ENCODE results near the gene PREX1. TPM values are rescaled to one million over a fixed set of nuclear protein-coding genes. Genes with fewer than 3 reads are reported as not detected.

Gene PREX1
- total and polyA plus RNA-seq, 2 experiments from 2014 or later: 2.4 to 10.3 TPM

DNA sequence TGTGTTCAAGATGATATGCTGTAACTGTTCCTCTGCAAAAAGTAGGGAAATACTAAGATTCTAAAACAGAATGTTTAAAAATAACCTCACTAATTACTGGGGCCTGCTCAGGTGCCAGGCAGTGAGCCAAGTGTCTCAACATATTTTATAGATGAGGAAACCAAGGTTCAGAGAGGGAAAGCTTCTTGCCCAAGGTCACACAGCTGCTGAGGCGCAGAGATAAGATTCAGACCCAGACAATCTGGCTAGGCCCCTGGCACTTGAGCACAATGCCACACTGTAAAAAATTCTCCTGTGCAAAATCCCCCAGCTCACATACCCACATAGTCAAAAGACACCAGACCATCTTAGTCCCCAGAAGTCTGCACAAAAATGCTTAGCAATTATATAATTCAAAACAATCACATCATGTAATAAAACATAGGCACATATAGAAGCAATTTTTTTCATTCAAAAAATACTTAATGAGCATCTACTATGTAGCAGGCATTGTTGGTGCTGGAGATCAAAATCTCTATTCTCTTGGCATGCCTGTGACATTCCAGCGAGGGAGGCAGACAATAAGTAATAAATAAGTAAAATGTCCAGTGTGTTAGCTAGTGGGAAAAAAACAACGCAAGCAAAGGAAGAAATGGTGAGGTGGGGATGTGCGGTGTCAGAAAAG lies 10.3 kb downstream of the PREX1 start:
- Histone ChIP-seq H3K27me3 (ENCODE audit: insufficient read depth) (no peaks in the 10 kb centered on the region), H3K4me2 (no peak overlapping the region), H4K20me1 (replicated peaks; ENCODE audit: insufficient read depth) (peaks cover 6% of the 10 kb centered on the region; the same call in 1 of the 2 replicates), H3F3A (replicated peaks; ENCODE audit: low read depth) (no peaks in the 10 kb centered on the region), H2AFZ (no peak overlapping the region), H3K4me3 (no peak overlapping the region), H3K36me3 (ENCODE audit: insufficient read depth) (no peaks in the 10 kb centered on the region), H3K27ac (ENCODE audit: low read depth) (no peak overlapping the region), H3K79me2 (replicated peaks; ENCODE audit: insufficient read depth) (no peaks in the 10 kb centered on the region), H3K4me1 (ENCODE audit: insufficient read depth) (peaks cover 8% of the 10 kb centered on the region; the same call in 1 of the 2 replicates), H3K9me2 (ENCODE audit: insufficient read depth) (no peaks in the 10 kb centered on the region)
- Mint-ChIP-seq H3K27ac (no peak overlapping the region), H3K4me3 (no peak overlapping the region), H3K4me1 (peaks cover 29% of the 10 kb centered on the region), H3K36me3 (ENCODE audit: low read depth) (no peaks in the 10 kb centered on the region), H3K27me3 (ENCODE audit: insufficient read depth, low read depth, poor library complexity) (peaks cover 5% of the 10 kb centered on the region), H3K9me3 (no peaks in the 10 kb centered on the region)
- TF ChIP-seq CTCF (conservative IDR thresholded peaks at IDR 0.05; ENCODE audit: low read depth in 2 of 2): no peak
- TF ChIP-seq ZNF114 (CRISPR knock-in tag; IDR thresholded peaks at IDR 0.05): no peak
- TF ChIP-seq EZH2 (IDR thresholded peaks at IDR 0.05; ENCODE audit: low read depth, unreplicated experiment): no peak
- TF ChIP-seq, protein P1, sequence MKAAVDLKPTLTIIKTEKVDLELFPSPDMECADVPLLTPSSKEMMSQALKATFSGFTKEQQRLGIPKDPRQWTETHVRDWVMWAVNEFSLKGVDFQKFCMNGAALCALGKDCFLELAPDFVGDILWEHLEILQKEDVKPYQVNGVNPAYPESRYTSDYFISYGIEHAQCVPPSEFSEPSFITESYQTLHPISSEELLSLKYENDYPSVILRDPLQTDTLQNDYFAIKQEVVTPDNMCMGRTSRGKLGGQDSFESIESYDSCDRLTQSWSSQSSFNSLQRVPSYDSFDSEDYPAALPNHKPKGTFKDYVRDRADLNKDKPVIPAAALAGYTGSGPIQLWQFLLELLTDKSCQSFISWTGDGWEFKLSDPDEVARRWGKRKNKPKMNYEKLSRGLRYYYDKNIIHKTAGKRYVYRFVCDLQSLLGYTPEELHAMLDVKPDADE (IDR thresholded peaks at IDR 0.05): no peak
- TF ChIP-seq POLR2AphosphoS5 (IDR thresholded peaks at IDR 0.05; ENCODE audit: low read depth): no peak
- ATAC-seq (no peak), DNase-seq (ENCODE audit: low spot score) (no peak)

DNA sequence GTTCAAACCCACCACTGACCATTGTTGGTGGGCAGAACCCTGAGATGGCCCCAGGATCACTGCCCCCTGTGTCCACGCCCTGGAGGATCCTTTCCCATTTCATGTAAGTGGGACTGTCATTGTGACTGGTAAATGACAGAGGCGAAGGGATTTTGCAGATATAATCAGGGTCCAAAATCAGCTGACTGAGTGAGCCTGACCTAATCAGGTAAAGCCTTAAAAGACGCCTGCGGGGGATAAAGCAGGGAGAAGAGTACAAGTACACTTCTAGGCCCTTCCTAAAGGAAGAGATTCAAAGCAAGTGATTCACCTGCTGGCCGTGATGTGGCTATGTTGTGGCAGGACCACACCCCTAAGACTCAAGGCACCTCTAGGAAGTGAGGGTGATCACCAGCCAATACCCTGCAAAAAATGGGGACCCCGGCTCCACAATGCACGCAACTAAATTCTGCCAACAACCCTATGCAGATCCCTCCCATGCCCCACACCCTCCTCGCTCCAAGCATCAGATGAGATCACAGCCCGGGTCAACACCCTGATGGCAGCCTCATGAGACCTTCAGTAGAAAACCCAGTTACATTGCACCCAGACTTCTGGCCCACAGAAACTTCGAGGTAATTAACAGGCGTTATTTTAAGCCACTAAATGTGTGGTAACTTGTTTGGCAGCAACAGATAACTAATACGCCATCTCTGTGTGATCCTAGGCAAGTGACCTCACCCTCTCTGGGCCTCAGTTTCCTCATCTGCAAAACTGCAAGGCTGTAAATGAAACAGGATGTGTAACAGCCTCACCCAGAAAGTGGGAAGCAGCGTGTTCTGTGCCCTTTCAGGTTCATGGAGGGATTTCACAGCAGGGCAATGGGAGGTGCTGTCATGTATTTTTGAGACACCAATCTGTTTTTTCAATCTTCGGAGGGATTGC lies 11.3 kb downstream of the PREX1 start:
- Mint-ChIP-seq H3K36me3 (ENCODE audit: low read depth) (no peaks in the 10 kb centered on the region), H3K27me3 (ENCODE audit: insufficient read depth, low read depth, poor library complexity) (peaks cover 5% of the 10 kb centered on the region), H3K4me1 (peaks cover 29% of the 10 kb centered on the region), H3K9me3 (no peaks in the 10 kb centered on the region), H3K4me3 (no peak overlapping the region), H3K27ac (no peak overlapping the region)
- Histone ChIP-seq H2AFZ (no peak overlapping the region), H3K9me2 (ENCODE audit: insufficient read depth) (no peaks in the 10 kb centered on the region), H3K27me3 (ENCODE audit: insufficient read depth) (no peaks in the 10 kb centered on the region), H3K27ac (ENCODE audit: low read depth) (no peak overlapping the region), H3K36me3 (ENCODE audit: insufficient read depth) (no peaks in the 10 kb centered on the region), H3F3A (replicated peaks; ENCODE audit: low read depth) (no peaks in the 10 kb centered on the region), H3K4me1 (ENCODE audit: insufficient read depth) (peaks cover 8% of the 10 kb centered on the region; the same call in 1 of the 2 replicates), H4K20me1 (replicated peaks; ENCODE audit: insufficient read depth) (no peaks in the 10 kb centered on the region; the same call in 1 of the 2 replicates), H3K4me3 (no peak overlapping the region), H3K4me2 (no peak overlapping the region), H3K79me2 (replicated peaks; ENCODE audit: insufficient read depth) (no peaks in the 10 kb centered on the region)
- ATAC-seq (no peak), DNase-seq (ENCODE audit: low spot score) (no peak)
- TF ChIP-seq JUNB (IDR thresholded peaks at IDR 0.05; ENCODE audit: unreplicated experiment): no peak
- TF ChIP-seq CTCF (conservative IDR thresholded peaks at IDR 0.05; ENCODE audit: low read depth in 2 of 2): no peak
- TF ChIP-seq ZNF331 (CRISPR knock-in tag; IDR thresholded peaks at IDR 0.05; ENCODE audit: low read depth): no peak
- TF ChIP-seq ZNF114 (CRISPR knock-in tag; IDR thresholded peaks at IDR 0.05): no peak
- TF ChIP-seq, protein P1 (IDR thresholded peaks at IDR 0.05): no peak
- TF ChIP-seq, protein P2, sequence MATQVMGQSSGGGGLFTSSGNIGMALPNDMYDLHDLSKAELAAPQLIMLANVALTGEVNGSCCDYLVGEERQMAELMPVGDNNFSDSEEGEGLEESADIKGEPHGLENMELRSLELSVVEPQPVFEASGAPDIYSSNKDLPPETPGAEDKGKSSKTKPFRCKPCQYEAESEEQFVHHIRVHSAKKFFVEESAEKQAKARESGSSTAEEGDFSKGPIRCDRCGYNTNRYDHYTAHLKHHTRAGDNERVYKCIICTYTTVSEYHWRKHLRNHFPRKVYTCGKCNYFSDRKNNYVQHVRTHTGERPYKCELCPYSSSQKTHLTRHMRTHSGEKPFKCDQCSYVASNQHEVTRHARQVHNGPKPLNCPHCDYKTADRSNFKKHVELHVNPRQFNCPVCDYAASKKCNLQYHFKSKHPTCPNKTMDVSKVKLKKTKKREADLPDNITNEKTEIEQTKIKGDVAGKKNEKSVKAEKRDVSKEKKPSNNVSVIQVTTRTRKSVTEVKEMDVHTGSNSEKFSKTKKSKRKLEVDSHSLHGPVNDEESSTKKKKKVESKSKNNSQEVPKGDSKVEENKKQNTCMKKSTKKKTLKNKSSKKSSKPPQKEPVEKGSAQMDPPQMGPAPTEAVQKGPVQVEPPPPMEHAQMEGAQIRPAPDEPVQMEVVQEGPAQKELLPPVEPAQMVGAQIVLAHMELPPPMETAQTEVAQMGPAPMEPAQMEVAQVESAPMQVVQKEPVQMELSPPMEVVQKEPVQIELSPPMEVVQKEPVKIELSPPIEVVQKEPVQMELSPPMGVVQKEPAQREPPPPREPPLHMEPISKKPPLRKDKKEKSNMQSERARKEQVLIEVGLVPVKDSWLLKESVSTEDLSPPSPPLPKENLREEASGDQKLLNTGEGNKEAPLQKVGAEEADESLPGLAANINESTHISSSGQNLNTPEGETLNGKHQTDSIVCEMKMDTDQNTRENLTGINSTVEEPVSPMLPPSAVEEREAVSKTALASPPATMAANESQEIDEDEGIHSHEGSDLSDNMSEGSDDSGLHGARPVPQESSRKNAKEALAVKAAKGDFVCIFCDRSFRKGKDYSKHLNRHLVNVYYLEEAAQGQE (IDR thresholded peaks at IDR 0.05; ENCODE audit: unreplicated experiment): no peak
- no peak for TF ChIP-seq STAT1 (IDR thresholded peaks at IDR 0.05; ENCODE audit: unreplicated experiment)
- no peak for TF ChIP-seq NANOG (IDR thresholded peaks at IDR 0.05; ENCODE audit: borderline replicate concordance)
- no peak for TF ChIP-seq EZH2 (IDR thresholded peaks at IDR 0.05; ENCODE audit: low read depth, unreplicated experiment)
